ENCODE results near the gene CHCHD6. TPM values are rescaled to one million over a fixed set of nuclear protein-coding genes. Genes with fewer than 3 reads are reported as not detected.

Gene CHCHD6
- polyA plus RNA-seq, 1 donor from 2014 or later, result 102 TPM

DNA sequence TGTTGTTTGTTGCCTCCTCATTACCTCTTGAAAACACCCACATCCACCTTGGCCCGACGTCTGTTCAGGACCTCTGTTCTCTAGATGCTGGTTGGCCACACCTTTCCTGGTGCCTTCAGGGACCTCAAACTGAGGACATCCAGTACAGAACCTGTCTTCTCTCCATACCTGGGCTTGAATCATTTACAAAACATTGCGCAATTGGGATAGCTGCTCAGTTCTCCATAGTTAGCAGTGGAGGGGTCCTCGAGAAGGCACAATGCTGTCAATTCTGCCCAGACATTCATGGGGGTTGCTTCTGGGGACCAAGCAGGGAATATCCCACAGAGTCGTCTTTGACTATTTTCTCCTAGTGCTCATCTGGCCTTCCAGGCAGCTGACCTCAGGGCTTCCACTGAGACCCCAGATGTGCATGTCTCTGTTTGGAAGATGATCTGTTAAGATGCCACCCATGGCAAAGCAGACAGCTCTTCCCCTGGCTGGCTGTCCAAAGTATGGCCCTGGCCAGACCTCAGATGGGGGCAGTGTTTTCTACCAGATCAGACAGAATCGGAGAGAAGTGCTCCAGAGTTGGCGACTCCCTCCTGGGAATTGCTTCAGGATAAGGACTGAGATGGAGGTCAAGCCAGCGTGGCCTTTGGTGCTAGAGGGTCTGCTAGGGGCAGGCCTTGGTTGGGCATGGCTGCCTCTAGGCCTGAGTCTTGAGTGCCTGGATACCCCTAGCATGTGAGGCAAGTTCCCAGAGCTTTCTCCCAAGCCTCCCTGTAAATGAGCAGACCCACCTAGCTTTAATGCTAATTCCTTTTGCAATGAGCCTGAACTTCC, 46.1 kb downstream of the CHCHD6 start:
- H3K79me2 ChIP-seq (replicated peaks; ENCODE audit: insufficient read depth, low read length), result no peaks in the 10 kb centered on the region
- no peaks in the 10 kb centered on the region for H3F3A ChIP-seq (ENCODE audit: insufficient read depth, low read length, poor library complexity, severe bottlenecking)
- H3K9me2 ChIP-seq (ENCODE audit: insufficient read depth, low read length), result no peaks in the 10 kb centered on the region
- H3K9ac ChIP-seq (ENCODE audit: low read length), result no peak overlapping the region
- no peaks in the 10 kb centered on the region for H3K9me3 ChIP-seq (ENCODE audit: low read length)
- no peak overlapping the region for H3K27ac ChIP-seq (ENCODE audit: low read length)
- H3K36me3 ChIP-seq (ENCODE audit: insufficient read depth, low read length), result no peaks in the 10 kb centered on the region
- H2AFZ ChIP-seq (ENCODE audit: low read depth, low read length), result no peak overlapping the region
- no peak overlapping the region for H3K4me3 ChIP-seq (ENCODE audit: low read length)
- no peak for TF ChIP-seq EP300 (conservative IDR thresholded peaks at IDR 0.05; ENCODE audit: poor library complexity, severe bottlenecking)
- no peaks in the 10 kb centered on the region for H4K20me1 ChIP-seq (ENCODE audit: insufficient read depth)
- no peaks in the 10 kb centered on the region for H3K27me3 ChIP-seq (ENCODE audit: insufficient read depth, low read depth, low read length)
- no peak overlapping the region for H3K4me2 ChIP-seq (ENCODE audit: low read length)

DNA sequence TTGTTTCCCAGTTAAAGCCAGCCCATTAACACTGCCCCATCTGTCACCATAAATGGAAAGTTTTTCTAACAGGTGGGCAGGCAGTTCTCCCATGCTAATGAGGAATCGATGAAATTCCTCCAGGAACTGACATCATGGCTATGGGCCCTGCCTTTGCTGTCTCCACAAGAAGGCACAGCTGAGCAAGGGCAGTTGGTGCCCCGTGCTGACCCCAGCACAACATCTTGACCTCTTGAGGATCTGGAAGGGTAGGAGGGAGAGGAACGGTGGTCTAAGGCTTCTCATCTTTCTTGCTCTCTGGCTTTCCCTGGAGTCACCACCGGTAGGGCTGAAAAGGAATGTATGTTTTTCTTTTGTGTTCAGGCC, 46.7 kb downstream of the CHCHD6 start:
- Histone ChIP-seq H2AFZ (ENCODE audit: low read depth, low read length) (no peak overlapping the region), H4K20me1 (ENCODE audit: insufficient read depth) (no peaks in the 10 kb centered on the region), H3K4me2 (ENCODE audit: low read length) (no peak overlapping the region), H3F3A (ENCODE audit: insufficient read depth, low read length, poor library complexity, severe bottlenecking) (no peaks in the 10 kb centered on the region), H3K9ac (ENCODE audit: low read length) (no peak overlapping the region), H3K9me2 (ENCODE audit: insufficient read depth, low read length) (no peaks in the 10 kb centered on the region), H3K9me3 (ENCODE audit: low read length) (no peaks in the 10 kb centered on the region), H3K79me2 (replicated peaks; ENCODE audit: insufficient read depth, low read length) (no peaks in the 10 kb centered on the region), H3K27me3 (ENCODE audit: insufficient read depth, low read depth, low read length) (no peaks in the 10 kb centered on the region), H3K27ac (ENCODE audit: low read length) (no peak overlapping the region), H3K4me3 (ENCODE audit: low read length) (no peak overlapping the region), H3K36me3 (ENCODE audit: insufficient read depth, low read length) (no peaks in the 10 kb centered on the region)
- TF ChIP-seq TAF1 (IDR thresholded peaks at IDR 0.05; ENCODE audit: low read depth), result no peak
- TF ChIP-seq EZH2 (IDR thresholded peaks at IDR 0.05; ENCODE audit: borderline replicate concordance, insufficient read depth, low read length, poor library complexity, severe bottlenecking), result no peak
- TF ChIP-seq, protein P1, sequence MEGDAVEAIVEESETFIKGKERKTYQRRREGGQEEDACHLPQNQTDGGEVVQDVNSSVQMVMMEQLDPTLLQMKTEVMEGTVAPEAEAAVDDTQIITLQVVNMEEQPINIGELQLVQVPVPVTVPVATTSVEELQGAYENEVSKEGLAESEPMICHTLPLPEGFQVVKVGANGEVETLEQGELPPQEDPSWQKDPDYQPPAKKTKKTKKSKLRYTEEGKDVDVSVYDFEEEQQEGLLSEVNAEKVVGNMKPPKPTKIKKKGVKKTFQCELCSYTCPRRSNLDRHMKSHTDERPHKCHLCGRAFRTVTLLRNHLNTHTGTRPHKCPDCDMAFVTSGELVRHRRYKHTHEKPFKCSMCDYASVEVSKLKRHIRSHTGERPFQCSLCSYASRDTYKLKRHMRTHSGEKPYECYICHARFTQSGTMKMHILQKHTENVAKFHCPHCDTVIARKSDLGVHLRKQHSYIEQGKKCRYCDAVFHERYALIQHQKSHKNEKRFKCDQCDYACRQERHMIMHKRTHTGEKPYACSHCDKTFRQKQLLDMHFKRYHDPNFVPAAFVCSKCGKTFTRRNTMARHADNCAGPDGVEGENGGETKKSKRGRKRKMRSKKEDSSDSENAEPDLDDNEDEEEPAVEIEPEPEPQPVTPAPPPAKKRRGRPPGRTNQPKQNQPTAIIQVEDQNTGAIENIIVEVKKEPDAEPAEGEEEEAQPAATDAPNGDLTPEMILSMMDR (IDR thresholded peaks at IDR 0.05; ENCODE audit: poor library complexity, severe bottlenecking), result no peak
- TF ChIP-seq RAD21 (conservative IDR thresholded peaks at IDR 0.05), result no peak
- TF ChIP-seq, protein P2, sequence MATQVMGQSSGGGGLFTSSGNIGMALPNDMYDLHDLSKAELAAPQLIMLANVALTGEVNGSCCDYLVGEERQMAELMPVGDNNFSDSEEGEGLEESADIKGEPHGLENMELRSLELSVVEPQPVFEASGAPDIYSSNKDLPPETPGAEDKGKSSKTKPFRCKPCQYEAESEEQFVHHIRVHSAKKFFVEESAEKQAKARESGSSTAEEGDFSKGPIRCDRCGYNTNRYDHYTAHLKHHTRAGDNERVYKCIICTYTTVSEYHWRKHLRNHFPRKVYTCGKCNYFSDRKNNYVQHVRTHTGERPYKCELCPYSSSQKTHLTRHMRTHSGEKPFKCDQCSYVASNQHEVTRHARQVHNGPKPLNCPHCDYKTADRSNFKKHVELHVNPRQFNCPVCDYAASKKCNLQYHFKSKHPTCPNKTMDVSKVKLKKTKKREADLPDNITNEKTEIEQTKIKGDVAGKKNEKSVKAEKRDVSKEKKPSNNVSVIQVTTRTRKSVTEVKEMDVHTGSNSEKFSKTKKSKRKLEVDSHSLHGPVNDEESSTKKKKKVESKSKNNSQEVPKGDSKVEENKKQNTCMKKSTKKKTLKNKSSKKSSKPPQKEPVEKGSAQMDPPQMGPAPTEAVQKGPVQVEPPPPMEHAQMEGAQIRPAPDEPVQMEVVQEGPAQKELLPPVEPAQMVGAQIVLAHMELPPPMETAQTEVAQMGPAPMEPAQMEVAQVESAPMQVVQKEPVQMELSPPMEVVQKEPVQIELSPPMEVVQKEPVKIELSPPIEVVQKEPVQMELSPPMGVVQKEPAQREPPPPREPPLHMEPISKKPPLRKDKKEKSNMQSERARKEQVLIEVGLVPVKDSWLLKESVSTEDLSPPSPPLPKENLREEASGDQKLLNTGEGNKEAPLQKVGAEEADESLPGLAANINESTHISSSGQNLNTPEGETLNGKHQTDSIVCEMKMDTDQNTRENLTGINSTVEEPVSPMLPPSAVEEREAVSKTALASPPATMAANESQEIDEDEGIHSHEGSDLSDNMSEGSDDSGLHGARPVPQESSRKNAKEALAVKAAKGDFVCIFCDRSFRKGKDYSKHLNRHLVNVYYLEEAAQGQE (IDR thresholded peaks at IDR 0.05; ENCODE audit: borderline replicate concordance), result no peak
- no peak for TF ChIP-seq POLR2AphosphoS5 (IDR thresholded peaks at IDR 0.05)

Measured in neural cell (in vitro differentiated cells).